HEK293 (cell line): ENCODE results near the gene TUBD1.
A peak's percentile ranks its signal among the peaks of the same experiment; 100 is the strongest.

Source experiments
- BCL6B ChIP-seq: fragments of 450-650 bp; formaldehyde crosslinking; IDR thresholded peaks from 2 replicates; pipeline ENCODE4 v1.5.1; 2017; ENCODE audit warnings: missing biosample characterization, missing genetic modification characterization
- GLI4 ChIP-seq: fragments of 450-650 bp; formaldehyde crosslinking; IDR thresholded peaks from 2 replicates; pipeline ENCODE4 v1.5.1; 2016; ENCODE audit warnings: missing biosample characterization, missing genetic modification characterization
- GLIS2 ChIP-seq: fragments of 450-650 bp; formaldehyde crosslinking; IDR thresholded peaks from 2 replicates; pipeline ENCODE4 v1.5.1; 2016; ENCODE audit warnings: missing biosample characterization, missing genetic modification characterization
- HOXC10 ChIP-seq: sonication (generic); formaldehyde crosslinking; IDR thresholded peaks from 2 replicates; pipeline ENCODE4 v1.8.1; 2023; ENCODE audit warnings: mild to moderate bottlenecking, missing genetic modification reagents
- IKZF3 ChIP-seq: fragments of 450-650 bp; IDR thresholded peaks from 2 replicates; pipeline ENCODE4 v1.5.0; 2018; ENCODE audit warnings: missing biosample characterization, mild to moderate bottlenecking, missing genetic modification characterization, moderate library complexity
- REST ChIP-seq: fragments of 450-650 bp; formaldehyde crosslinking; IDR thresholded peaks from 2 replicates; pipeline ENCODE4 v1.5.1; 2016; ENCODE audit warnings: missing biosample characterization, missing genetic modification characterization
- YY2 ChIP-seq: fragments of 450-650 bp; formaldehyde crosslinking; IDR thresholded peaks from 2 replicates; pipeline ENCODE4 v1.5.1; 2016; ENCODE audit warnings: missing biosample characterization, missing genetic modification characterization
- ZFP3 ChIP-seq: fragments of 450-650 bp; formaldehyde crosslinking; IDR thresholded peaks from 2 replicates; pipeline ENCODE4 v1.5.1; 2016; ENCODE audit warnings: low read depth, missing biosample characterization, missing genetic modification characterization
- ZNF132 ChIP-seq: fragments of 450-650 bp; formaldehyde crosslinking; IDR thresholded peaks from 2 replicates; pipeline ENCODE4 v1.5.1; 2017; ENCODE audit warnings: missing biosample characterization, missing genetic modification characterization, borderline replicate concordance
- ZNF155 ChIP-seq: fragments of 450-650 bp; formaldehyde crosslinking; IDR thresholded peaks from 2 replicates; pipeline ENCODE4 v1.5.1; 2016; ENCODE audit warnings: missing biosample characterization, missing genetic modification characterization
- ZNF19 ChIP-seq: fragments of 450-650 bp; formaldehyde crosslinking; IDR thresholded peaks from 2 replicates; pipeline ENCODE4; 2016; ENCODE audit warnings: missing biosample characterization, missing genetic modification characterization, low read depth
- ZNF221 ChIP-seq: fragments of 450-650 bp; formaldehyde crosslinking; IDR thresholded peaks from 2 replicates; pipeline ENCODE4 v1.5.1; 2017; ENCODE audit warnings: missing biosample characterization, missing genetic modification characterization, borderline replicate concordance
- ZNF404 ChIP-seq: fragments of 450-650 bp; formaldehyde crosslinking; IDR thresholded peaks from 2 replicates; pipeline ENCODE4 v1.5.1; 2017; ENCODE audit warnings: missing biosample characterization, missing genetic modification characterization
- ZNF433 ChIP-seq: fragments of 450-650 bp; formaldehyde crosslinking; IDR thresholded peaks from 2 replicates; pipeline ENCODE4 v1.5.1; 2016; ENCODE audit warnings: missing biosample characterization, missing genetic modification characterization, low read depth
- ZNF488 ChIP-seq: fragments of 450-650 bp; formaldehyde crosslinking; IDR thresholded peaks from 2 replicates; pipeline ENCODE4 v1.5.1; 2016; ENCODE audit warnings: missing biosample characterization, missing genetic modification characterization
- ZNF518A ChIP-seq: fragments of 450-650 bp; formaldehyde crosslinking; conservative IDR thresholded peaks from 2 replicates; pipeline ENCODE4 v1.5.1; 2016; ENCODE audit warnings: low read depth, missing biosample characterization, missing genetic modification characterization
- ZNF530 ChIP-seq: fragments of 450-650 bp; formaldehyde crosslinking; IDR thresholded peaks from 2 replicates; pipeline ENCODE4 v1.5.1; 2016; ENCODE audit warnings: low read depth, missing biosample characterization, missing genetic modification characterization
- ZNF600 ChIP-seq: fragments of 450-650 bp; formaldehyde crosslinking; IDR thresholded peaks from 2 replicates; pipeline ENCODE4 v1.5.1; 2016; ENCODE audit warnings: missing biosample characterization, missing genetic modification characterization
- ZNF768 ChIP-seq: fragments of 450-650 bp; formaldehyde crosslinking; IDR thresholded peaks from 2 replicates; pipeline ENCODE4 v1.5.1; 2018; ENCODE audit warnings: missing biosample characterization, mild to moderate bottlenecking, missing genetic modification characterization
- ZNF792 ChIP-seq: fragments of 450-650 bp; formaldehyde crosslinking; IDR thresholded peaks from 2 replicates; pipeline ENCODE4 v1.5.1; 2016; ENCODE audit warnings: missing biosample characterization, missing genetic modification characterization
- ZSCAN23 ChIP-seq: fragments of 450-650 bp; formaldehyde crosslinking; IDR thresholded peaks from 2 replicates; pipeline ENCODE4 v1.5.1; 2016; ENCODE audit warnings: missing biosample characterization, missing genetic modification characterization
- ZXDB ChIP-seq: fragments of 450-650 bp; formaldehyde crosslinking; IDR thresholded peaks from 2 replicates; pipeline ENCODE4 v1.5.1; 2016; ENCODE audit warnings: missing biosample characterization, missing genetic modification characterization
- TF ChIP-seq, protein P1 (sequence below): fragments of 450-650 bp; formaldehyde crosslinking; IDR thresholded peaks from 2 replicates; pipeline ENCODE4 v1.5.0; 2017; ENCODE audit warnings: missing biosample characterization, missing genetic modification characterization, borderline replicate concordance
- TF ChIP-seq, protein P2 (sequence below): fragments of 450-650 bp; formaldehyde crosslinking; IDR thresholded peaks from 2 replicates; pipeline ENCODE4 v1.5.1; 2016; ENCODE audit warnings: missing biosample characterization, missing genetic modification characterization
- TF ChIP-seq, protein P3 (sequence below): fragments of 450-650 bp; formaldehyde crosslinking; IDR thresholded peaks from 2 replicates; pipeline ENCODE4 v1.5.1; 2016; ENCODE audit warnings: missing biosample characterization, missing genetic modification characterization

Gene TUBD1

GRCh38 chr17:59892924-59893675, at the start of gene TUBD1, which contains the start of gene RPS6KB1 (continued):
- TF ChIP-seq ZNF518A (tag by site-specific recombination) = no peak
- no peak for TF ChIP-seq ZSCAN23 (tag by site-specific recombination)
- TF ChIP-seq ZFP3 (tag by site-specific recombination) = no peak
- TF ChIP-seq, protein P1, sequence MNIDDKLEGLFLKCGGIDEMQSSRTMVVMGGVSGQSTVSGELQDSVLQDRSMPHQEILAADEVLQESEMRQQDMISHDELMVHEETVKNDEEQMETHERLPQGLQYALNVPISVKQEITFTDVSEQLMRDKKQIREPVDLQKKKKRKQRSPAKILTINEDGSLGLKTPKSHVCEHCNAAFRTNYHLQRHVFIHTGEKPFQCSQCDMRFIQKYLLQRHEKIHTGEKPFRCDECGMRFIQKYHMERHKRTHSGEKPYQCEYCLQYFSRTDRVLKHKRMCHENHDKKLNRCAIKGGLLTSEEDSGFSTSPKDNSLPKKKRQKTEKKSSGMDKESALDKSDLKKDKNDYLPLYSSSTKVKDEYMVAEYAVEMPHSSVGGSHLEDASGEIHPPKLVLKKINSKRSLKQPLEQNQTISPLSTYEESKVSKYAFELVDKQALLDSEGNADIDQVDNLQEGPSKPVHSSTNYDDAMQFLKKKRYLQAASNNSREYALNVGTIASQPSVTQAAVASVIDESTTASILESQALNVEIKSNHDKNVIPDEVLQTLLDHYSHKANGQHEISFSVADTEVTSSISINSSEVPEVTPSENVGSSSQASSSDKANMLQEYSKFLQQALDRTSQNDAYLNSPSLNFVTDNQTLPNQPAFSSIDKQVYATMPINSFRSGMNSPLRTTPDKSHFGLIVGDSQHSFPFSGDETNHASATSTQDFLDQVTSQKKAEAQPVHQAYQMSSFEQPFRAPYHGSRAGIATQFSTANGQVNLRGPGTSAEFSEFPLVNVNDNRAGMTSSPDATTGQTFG (tag by site-specific recombination) = no peak
- TF ChIP-seq ZNF433 (tag by site-specific recombination) = no peak
- TF ChIP-seq YY2 (tag by site-specific recombination) = peak; percentile 93
- TF ChIP-seq ZNF19 = no peak
- no peak for TF ChIP-seq BCL6B
- no peak for TF ChIP-seq HOXC10
- no peak for TF ChIP-seq ZNF155 (tag by site-specific recombination)
- TF ChIP-seq REST (tag by site-specific recombination) = no peak
- TF ChIP-seq GLI4 (tag by site-specific recombination) = no peak
- TF ChIP-seq ZNF530 (tag by site-specific recombination) = no peak
- peak; percentile 78 for TF ChIP-seq GLIS2 (tag by site-specific recombination)
- TF ChIP-seq ZNF221 (tag by site-specific recombination) = no peak
- TF ChIP-seq, protein P2, sequence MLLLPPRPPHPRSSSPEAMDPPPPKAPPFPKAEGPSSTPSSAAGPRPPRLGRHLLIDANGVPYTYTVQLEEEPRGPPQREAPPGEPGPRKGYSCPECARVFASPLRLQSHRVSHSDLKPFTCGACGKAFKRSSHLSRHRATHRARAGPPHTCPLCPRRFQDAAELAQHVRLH (tag by site-specific recombination) = no peak
- no peak for TF ChIP-seq ZNF768 (tag by site-specific recombination)
- no peak for TF ChIP-seq ZNF792 (tag by site-specific recombination)
- TF ChIP-seq ZNF600 = peak; percentile 75
- TF ChIP-seq ZNF404 (tag by site-specific recombination) = no peak
- TF ChIP-seq ZNF132 (tag by site-specific recombination) = no peak
- TF ChIP-seq, protein P3, sequence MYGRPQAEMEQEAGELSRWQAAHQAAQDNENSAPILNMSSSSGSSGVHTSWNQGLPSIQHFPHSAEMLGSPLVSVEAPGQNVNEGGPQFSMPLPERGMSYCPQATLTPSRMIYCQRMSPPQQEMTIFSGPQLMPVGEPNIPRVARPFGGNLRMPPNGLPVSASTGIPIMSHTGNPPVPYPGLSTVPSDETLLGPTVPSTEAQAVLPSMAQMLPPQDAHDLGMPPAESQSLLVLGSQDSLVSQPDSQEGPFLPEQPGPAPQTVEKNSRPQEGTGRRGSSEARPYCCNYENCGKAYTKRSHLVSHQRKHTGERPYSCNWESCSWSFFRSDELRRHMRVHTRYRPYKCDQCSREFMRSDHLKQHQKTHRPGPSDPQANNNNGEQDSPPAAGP (tag by site-specific recombination) = peak; percentile 60; the same call in 1 of the 2 replicates
- no peak for TF ChIP-seq ZNF488 (tag by site-specific recombination)
- peak; percentile 83 for TF ChIP-seq ZXDB (tag by site-specific recombination)
- no peak for TF ChIP-seq IKZF3 (tag by site-specific recombination)
